Calu3 (cell line): ENCODE results near the gene MPZL1. TPM values are rescaled to one million over a fixed set of nuclear protein-coding genes. Genes with fewer than 3 reads are reported as not detected.

Experiments used
- BruUV-seq: library from RNA; stranded (reverse); fragments of 400-500 nt; replicated peaks from 2 replicates; lab custom pipeline; 2021; lab: Mats Ljungman, UMichigan
- CTCF ChIA-PET: fragments of 300-600 bp; sonication (Branson Sonifier 250); formaldehyde crosslinking; loops from one replicate; lab custom pipeline; 2022; ENCODE audit warnings: antibody characterized with exemption; lab: Charles Lee
- DNase-seq: peaks from one replicate; pipeline ENCODE4 v3.0.0; 2022
- H3K27ac Mint-ChIP-seq: one replicate; pipeline ENCODE4 v1.8.0; 2022; ENCODE audit warnings: mixed read lengths; ENCODE audit not compliant: unreplicated experiment
- H3K27me3 Mint-ChIP-seq: one replicate; pipeline ENCODE4 v1.8.0; 2022; ENCODE audit warnings: mixed read lengths; ENCODE audit not compliant: unreplicated experiment
- H3K36me3 Mint-ChIP-seq: one replicate; pipeline ENCODE4 v1.8.0; 2022; ENCODE audit warnings: mild to moderate bottlenecking, moderate library complexity, mixed read lengths; ENCODE audit not compliant: insufficient read depth, unreplicated experiment
- H3K4me1 Mint-ChIP-seq: one replicate; pipeline ENCODE4 v1.8.0; 2022; ENCODE audit warnings: mild to moderate bottlenecking, low read depth, mixed read lengths; ENCODE audit not compliant: unreplicated experiment
- H3K4me3 Mint-ChIP-seq: one replicate; pipeline ENCODE4 v1.8.0; 2022; ENCODE audit warnings: mild to moderate bottlenecking, low read depth, moderate library complexity, mixed read lengths; ENCODE audit not compliant: unreplicated experiment
- H3K9me3 Mint-ChIP-seq: one replicate; pipeline ENCODE4 v1.8.0; 2022; ENCODE audit warnings: low read depth, mixed read lengths; ENCODE audit not compliant: unreplicated experiment
- intact Hi-C: fragments of 100-400 bp; cut with micrococcal nuclease; formaldehyde crosslinking; loops from one replicate; pipeline ENCODE4 v1.10.0; 2022; ENCODE audit not compliant: unreplicated experiment
- total RNA-seq: library from RNA; stranded (reverse); gene quantifications from 2 replicates; pipeline ENCODE4 v1.2.3, GENCODE V29; 2022
- TF ChIP-seq, protein P1 (sequence below): fragments of 200-600 bp; IDR thresholded peaks from one replicate; pipeline ENCODE4 v1.8.0; 2022; ENCODE audit warnings: antibody characterized with exemption; ENCODE audit not compliant: unreplicated experiment

MPZL1 gene
- total RNA-seq, 1 experiment from 2014 or later = 139 TPM

GRCh38 chr1:167695147-167695546, 26.6 kb upstream of the MPZL1 start:
- Mint-ChIP-seq H3K4me1 (no peaks in the 10 kb centered on the region), H3K27ac (no peak overlapping the region), H3K27me3 (peaks cover 58% of the 10 kb centered on the region), H3K36me3 (no peaks in the 10 kb centered on the region), H3K4me3 (no peak overlapping the region), H3K9me3 (no peaks in the 10 kb centered on the region)
- intact Hi-C loops = no loop called here
- no TSS peak for BruUV-seq
- DNase-seq = no peak
- TF ChIP-seq, protein P1, sequence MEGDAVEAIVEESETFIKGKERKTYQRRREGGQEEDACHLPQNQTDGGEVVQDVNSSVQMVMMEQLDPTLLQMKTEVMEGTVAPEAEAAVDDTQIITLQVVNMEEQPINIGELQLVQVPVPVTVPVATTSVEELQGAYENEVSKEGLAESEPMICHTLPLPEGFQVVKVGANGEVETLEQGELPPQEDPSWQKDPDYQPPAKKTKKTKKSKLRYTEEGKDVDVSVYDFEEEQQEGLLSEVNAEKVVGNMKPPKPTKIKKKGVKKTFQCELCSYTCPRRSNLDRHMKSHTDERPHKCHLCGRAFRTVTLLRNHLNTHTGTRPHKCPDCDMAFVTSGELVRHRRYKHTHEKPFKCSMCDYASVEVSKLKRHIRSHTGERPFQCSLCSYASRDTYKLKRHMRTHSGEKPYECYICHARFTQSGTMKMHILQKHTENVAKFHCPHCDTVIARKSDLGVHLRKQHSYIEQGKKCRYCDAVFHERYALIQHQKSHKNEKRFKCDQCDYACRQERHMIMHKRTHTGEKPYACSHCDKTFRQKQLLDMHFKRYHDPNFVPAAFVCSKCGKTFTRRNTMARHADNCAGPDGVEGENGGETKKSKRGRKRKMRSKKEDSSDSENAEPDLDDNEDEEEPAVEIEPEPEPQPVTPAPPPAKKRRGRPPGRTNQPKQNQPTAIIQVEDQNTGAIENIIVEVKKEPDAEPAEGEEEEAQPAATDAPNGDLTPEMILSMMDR = no peak
- CTCF ChIA-PET = interaction anchor here (0.7 kb wide), 1 partner anchor 9 kb away, joined by 4 read pairs; no protein-coding TSS in a partner anchor

DNA sequence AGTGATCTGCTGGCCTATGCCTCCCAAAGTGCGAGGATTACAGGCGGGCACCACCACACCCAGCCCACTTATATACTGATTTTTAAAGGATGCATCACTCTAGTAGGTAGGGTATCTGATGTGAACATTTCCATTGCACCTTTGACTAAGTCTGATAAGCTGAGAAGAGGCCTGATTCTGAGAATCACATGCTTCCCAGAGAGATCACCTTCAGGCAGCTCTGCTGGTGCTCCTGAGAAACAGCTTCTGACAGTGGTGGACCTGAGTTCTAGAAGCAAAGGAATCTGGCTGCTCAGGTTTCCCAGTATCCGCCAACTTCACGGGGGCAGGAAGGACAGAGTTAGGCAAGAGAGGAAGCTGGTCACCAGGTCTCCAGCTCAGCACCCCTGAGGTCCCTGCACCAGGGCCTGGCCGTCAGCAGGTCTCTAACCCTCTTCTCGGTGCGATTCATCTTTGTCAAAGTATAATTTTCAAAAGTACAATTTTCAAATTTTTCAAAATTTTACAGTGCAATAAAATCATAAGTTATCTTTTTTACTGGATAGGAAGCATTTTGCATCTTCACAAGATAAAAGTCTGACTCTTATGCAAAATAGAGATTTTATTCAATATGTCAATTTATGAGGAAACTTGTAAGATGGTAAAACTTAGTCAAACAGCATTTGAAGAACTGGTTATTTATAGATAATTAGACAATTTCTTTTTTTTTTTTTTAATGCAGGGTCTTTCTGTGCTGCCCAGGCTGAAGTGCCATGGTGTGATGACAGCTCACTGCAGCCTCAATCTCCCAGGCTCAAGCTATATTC, 25.8 kb upstream of the MPZL1 start:
- Mint-ChIP-seq H3K4me1 (no peaks in the 10 kb centered on the region), H3K9me3 (no peaks in the 10 kb centered on the region), H3K27ac (no peak overlapping the region), H3K36me3 (no peaks in the 10 kb centered on the region), H3K4me3 (no peak overlapping the region), H3K27me3 (peaks cover 58% of the 10 kb centered on the region)
- no peak for DNase-seq
- CTCF ChIA-PET = no interaction called here
- intact Hi-C loops = no loop called here
- no TSS peak for BruUV-seq
- TF ChIP-seq, protein P1 = no peak

GRCh38 chr1:167697667-167698141, 24.1 kb upstream of the MPZL1 start:
- H3K27ac Mint-ChIP-seq = no peak overlapping the region
- H3K4me3 Mint-ChIP-seq = no peak overlapping the region
- no TSS peak for BruUV-seq
- intact Hi-C loops = no loop called here
- H3K4me1 Mint-ChIP-seq = no peaks in the 10 kb centered on the region
- no peak for DNase-seq
- peaks cover 58% of the 10 kb centered on the region for H3K27me3 Mint-ChIP-seq
- no peaks in the 10 kb centered on the region for H3K36me3 Mint-ChIP-seq
- CTCF ChIA-PET = interaction anchor here (0.6 to 1.0 kb wide), 3 partner anchors 10 to 1957 kb away, joined by 3 to 4 read pairs (median 4); no protein-coding TSS in a partner anchor
- no peaks in the 10 kb centered on the region for H3K9me3 Mint-ChIP-seq
- TF ChIP-seq, protein P1 = no peak

DNA sequence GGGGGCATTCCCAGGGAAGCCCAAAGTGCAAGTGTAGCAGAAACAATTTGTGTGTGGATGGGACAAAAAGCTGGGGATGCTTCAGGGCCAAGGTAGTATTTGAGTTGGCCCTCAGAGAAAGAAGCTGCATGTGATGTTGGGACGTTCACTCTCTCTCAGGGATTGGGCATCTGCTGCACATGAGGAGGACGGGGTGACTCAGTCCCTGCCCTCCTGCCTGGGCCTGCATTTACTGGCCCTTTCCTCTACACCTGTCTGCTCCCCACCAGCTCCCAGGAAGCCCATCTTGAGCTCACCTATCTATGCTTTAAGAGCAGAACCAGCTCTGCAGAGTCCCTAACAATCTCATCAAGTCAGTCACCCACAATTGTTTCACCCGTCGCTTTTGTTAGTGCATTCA, 23.5 kb upstream of the MPZL1 start:
- no peak for DNase-seq
- CTCF ChIA-PET = interaction anchor here (0.6 to 1.0 kb wide), 5 partner anchors 10 to 1957 kb away, joined by 3 to 7 read pairs (median 4); no protein-coding TSS in a partner anchor

More for the DNA sequence above, 23.5 kb upstream of the MPZL1 start:
- no peaks in the 10 kb centered on the region for H3K4me1 Mint-ChIP-seq
- H3K9me3 Mint-ChIP-seq = no peaks in the 10 kb centered on the region
- H3K27me3 Mint-ChIP-seq = peaks cover 58% of the 10 kb centered on the region
- no TSS peak for BruUV-seq
- no peak overlapping the region for H3K4me3 Mint-ChIP-seq
- TF ChIP-seq, protein P1 = no peak
- intact Hi-C loops = no loop called here
- no peaks in the 10 kb centered on the region for H3K36me3 Mint-ChIP-seq
- no peak overlapping the region for H3K27ac Mint-ChIP-seq
